GM18873 (cell line): Measurements from ENCODE around the gene SPTY2D1.

Experiments
- ATAC-seq: cut with Tn5 transposase; IDR thresholded peaks from one replicate; pipeline ENCODE4 v1.9.1; 2021; ENCODE audit warnings: mild to moderate bottlenecking, moderate library complexity, moderate number of reproducible peaks; ENCODE audit not compliant: unreplicated experiment, low FRiP score

SPTY2D1 gene

DNA sequence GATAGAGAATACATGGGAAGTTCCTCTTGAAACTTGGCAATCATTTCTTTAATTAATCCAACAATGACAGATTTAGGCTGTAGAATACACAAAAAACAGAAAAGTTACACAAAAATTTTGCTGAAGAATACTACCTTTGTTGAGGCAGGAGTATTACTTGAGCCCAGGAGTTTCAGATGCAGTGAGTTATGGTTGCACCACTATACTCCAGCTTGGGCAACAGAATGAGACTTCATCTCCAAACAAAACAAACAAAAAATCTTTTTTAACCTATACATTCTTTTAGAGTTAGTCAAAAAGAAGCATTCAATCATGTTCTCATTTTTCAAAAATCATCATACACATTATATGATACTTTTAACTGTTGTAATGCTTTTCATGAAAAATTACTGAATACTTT lies 67.7 kb downstream of the SPTY2D1 start:
- ATAC-seq: no peak

DNA sequence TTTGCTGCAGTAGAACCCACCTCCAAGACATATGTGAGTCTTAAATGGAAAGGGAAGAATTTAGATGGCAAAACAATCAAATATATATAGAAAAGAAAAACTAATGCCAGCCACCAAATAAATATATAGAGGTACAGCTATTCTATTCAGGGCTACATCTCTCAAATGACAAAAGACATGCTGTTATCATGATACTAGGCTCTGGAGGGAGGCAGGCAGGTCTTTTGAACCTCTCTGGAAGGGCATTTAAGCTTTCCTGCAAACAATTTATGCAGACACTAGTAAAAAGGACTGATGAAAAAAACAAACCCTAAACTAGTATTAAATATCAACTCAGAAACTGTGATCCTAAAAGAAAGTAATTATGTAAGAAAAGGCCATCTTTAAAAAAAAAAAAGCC lies 70.0 kb downstream of the SPTY2D1 start:
- ATAC-seq: no peak

DNA sequence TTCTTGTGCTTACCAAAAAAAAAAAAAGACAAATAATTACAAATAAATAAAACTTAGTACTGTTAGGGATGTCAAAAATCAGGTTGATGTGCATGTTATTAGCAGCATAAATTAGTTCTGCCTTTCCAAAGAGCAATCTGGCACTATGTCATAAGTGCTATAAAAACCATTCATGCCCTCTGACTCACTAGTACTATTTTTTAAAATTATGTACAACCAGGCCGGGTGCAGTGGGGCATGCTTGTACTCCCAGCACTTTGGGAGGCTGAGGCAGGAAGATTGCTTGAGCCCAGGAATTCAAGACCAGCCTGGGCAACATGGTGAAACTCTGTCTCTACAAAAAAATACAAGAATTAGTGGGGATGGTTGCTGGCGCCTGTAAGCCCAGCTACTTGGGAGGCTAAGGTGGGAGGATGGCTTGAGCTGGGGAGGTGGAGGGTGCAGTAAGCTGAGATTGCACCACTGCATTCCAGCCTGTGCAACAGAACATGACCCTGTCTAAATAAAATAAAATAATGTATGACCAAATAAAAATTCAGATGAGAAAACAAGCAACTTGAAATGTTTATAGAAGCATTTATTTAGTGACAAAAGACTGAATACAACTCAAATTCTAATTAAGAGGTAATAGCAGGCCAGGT lies 70.9 kb downstream of the SPTY2D1 start:
- no peak for ATAC-seq
